ENCODE measurements around the gene SLC17A4.
A peak's percentile ranks its signal among the peaks of the same experiment; 100 is the strongest.

The SLC17A4 gene

GRCh38 chr6:25749837-25750236, 4.7 kb upstream of the SLC17A4 start:
- no peak for DNase-seq

DNA sequence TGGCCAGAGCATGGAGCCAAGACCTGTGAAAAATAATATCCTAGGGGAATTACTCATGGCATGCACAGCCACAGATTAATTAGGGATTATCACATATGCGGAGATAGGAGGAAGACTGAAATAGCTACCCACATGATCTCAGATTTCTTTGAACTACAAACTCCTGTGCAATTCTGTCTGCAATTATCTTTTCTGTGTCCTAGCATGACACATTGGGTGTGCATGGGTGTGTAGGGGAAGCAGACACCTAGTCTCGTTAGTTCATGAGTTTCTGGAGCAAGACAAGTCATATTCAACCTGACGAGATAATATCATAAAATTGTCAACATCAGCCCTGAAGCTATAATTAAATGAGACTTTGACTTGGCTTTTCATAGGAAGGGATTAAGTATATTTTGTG, 3.6 kb upstream of the SLC17A4 start:
- no peak for DNase-seq

DNA sequence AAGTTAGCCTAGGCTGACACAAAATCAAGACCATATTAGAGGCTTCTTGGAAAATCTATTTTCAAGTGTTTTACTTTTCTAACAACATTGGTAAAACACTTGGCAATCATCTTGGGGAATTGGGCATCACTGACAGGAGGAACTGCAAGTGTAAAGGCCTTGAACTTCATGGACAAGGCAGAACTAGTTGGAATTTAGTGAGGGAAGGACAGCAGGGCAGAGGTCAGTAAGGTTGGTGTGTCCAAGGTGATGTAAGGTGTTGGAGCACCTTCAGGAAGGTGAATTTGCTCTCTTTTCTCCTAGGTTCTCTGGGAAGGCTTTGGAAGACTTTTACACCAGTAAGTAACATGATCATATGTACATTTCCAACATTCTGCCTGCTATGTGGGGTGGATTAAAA, 1.5 kb upstream of the SLC17A4 start:
- DNase-seq: no peak

- no peak for DNase-seq
These were observed 941 bp downstream of the SLC17A4 start for GRCh38 chr6:25755483-25755882.

GRCh38 chr6:25756382-25757363, 2.1 kb downstream of the SLC17A4 start:
- DNase-seq: no peak

DNA sequence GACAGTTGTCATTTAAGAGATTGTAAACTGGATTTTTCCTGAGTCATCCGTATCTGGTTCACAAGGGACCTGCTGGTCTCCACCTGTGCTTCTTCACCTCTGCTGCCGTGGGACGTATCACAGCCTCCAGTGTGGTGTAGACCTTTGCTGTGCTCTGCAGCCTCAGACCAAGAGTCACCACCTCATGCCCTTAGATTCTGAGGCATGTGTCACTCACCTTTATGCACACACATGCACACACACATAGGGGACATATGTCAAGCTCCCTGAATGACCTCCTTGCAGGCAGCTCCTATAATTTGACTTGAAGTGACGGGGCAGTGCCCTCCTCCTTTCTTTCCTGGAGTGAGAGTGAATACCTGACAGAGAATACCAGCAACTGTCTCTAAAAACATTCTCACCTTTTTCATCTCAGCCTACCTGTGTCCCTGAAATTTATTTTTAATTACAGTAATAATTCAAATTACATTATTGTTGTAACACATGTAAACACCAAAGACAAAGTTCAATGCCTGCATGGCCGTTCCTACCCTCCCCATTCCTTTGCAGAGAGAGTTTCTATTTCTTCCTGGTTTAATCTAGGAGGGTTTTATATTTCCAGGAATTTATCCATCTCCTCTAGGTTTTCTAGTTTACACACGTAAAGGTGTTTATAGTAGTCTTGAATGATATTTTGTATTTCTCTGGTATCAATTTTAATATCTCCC, 3.5 kb downstream of the SLC17A4 start:
- no peak for DNase-seq

DNA sequence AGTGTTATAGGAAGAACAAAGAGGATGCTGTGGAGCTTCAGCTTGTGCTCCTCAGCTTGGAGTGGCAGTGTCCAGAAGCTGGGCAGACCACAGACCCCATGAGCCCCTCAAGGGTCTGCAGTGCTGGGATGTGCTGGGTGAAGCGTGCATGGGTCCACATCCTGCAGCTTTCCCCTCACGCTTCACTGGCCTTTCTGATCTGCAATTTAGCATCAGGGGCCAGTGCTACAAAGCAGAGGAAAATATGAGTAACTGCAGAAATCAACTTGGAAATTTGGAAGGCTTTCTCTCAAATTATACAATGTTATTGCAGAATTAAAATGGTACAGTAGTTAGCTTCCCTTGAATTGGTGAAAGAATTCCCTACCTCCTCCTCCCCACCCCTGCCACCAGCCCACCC, 10.1 kb downstream of the SLC17A4 start:
- DNase-seq: no peak

DNA sequence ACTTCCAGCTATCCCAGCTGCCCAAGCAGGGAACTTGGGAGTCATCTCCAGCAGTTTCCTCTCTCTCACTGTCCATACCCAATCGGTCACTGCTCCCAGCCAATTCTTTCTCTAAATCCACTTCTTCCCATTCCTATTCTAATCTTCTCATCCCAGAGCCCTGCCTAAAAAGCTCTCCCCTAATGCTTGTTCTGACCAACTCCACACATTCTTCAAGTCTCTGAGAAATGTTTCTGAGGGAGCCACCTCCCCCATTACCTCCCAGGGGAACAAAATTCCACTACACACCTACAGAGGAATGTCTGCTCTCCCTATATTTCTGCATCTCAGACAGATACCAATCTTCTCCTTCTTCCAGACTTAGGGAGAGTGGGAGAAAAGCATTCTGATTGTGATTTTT, 14.0 kb downstream of the SLC17A4 start:
- no peak for DNase-seq

GRCh38 chr6:25769983-25770382, 15.4 kb downstream of the SLC17A4 start:
- DNase-seq: no peak

GRCh38 chr6:25774120-25774715, 19.7 kb downstream of the SLC17A4 start:
- no peak for DNase-seq

GRCh38 chr6:25777031-25777430, 22.5 kb downstream of the SLC17A4 start:
- DNase-seq: no peak

- no peak for DNase-seq
These were observed 23.5 kb downstream of the SLC17A4 start for GRCh38 chr6:25777856-25778649.

GRCh38 chr6:25781134-25781533, 26.6 kb downstream of the SLC17A4 start:
- no peak for DNase-seq

GRCh38 chr6:25787428-25787827, 32.9 kb downstream of the SLC17A4 start:
- DNase-seq: no peak

DNA sequence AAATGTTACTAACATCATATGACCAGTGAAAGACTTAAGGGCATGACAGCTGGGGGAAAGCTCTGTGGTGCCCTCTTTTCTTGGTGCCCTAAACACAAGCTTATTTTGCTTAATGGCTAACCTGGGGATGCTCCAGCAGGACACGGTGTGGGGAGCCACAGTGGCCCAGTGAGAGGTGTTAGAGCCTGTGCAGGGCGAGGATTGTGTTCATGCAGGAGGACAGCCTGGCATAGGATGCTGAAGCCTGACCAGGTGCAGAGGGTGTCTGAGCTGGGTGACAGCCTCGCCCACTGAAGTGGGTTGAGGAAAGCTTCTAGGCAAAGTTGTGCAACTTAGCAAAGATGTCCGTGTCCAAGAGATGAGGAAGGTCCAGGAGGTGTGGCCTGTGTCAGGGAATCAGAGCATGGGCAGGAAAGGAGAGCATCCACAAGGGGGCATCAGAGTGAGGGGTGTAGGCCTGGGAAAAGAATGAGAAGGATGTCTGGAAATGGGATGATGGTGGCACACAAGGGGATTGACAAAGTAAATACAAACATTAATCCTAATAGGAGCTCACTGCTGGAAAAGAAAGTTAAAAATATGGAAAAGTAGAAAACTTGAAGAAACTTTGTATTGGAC, 33.9 kb downstream of the SLC17A4 start:
- DNase-seq: peak; percentile 16 to 53

DNA sequence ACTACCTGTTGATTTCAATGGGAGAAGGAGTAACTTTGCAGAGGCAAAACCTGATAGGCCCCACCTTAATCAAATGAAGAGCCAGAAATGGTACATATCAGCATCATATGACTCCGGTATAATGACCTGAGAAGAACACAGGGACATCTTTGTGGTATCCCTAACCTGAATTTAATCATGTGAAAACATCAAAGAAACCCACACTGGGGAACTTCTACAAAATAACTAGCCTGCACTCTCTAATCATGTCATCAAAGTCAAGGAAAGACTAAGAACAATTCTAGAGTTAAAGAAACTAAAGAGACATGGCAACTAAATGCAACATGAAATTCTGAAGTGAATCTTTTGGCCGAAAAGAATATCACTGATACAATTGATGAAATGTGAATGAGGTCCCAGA, 34.9 kb downstream of the SLC17A4 start:
- DNase-seq: no peak

GRCh38 chr6:25792016-25792415, 37.5 kb downstream of the SLC17A4 start:
- no peak for DNase-seq

- no peak for DNase-seq
These were observed 39.4 kb downstream of the SLC17A4 start for GRCh38 chr6:25793970-25794369.

GRCh38 chr6:25794784-25795183, 40.2 kb downstream of the SLC17A4 start:
- no peak for DNase-seq

GRCh38 chr6:25801436-25801835, 46.9 kb downstream of the SLC17A4 start:
- no peak for DNase-seq

GRCh38 chr6:25804804-25805203, 50.3 kb downstream of the SLC17A4 start:
- DNase-seq: no peak

GRCh38 chr6:25815194-25815593, 60.7 kb downstream of the SLC17A4 start:
- no peak for DNase-seq

Data from CD4-positive, alpha-beta T cell treated with Interferon alpha-2 for 1 hour (primary cell).